Endodermal cell (in vitro differentiated cells): ENCODE data around the gene ZFYVE28. TPM values are rescaled to one million over a fixed set of nuclear protein-coding genes. Genes with fewer than 3 reads are reported as not detected.

Experiments
- DNase-seq: peaks from one replicate; pipeline ENCODE4 v3.0.0-alpha.2; 2017
- H3K27ac ChIP-seq: 2 replicates; pipeline ENCODE4 v1.5.1; 2013; ENCODE audit warnings: mild to moderate bottlenecking, low read depth, low read length, moderate library complexity
- H3K27me3 ChIP-seq: 2 replicates; pipeline ENCODE4 v1.6.1; 2013; ENCODE audit warnings: mild to moderate bottlenecking, low read length, moderate library complexity; ENCODE audit not compliant: insufficient read depth, control insufficient read depth, poor library complexity, severe bottlenecking
- H3K36me3 ChIP-seq: 2 replicates; pipeline ENCODE4 v1.7.0; 2013; ENCODE audit warnings: mild to moderate bottlenecking, low read length, moderate library complexity; ENCODE audit not compliant: control insufficient read depth, insufficient read depth
- H3K4me1 ChIP-seq: one replicate; pipeline ENCODE4 v1.7.0; 2013; ENCODE audit warnings: low read length; ENCODE audit not compliant: control insufficient read depth, insufficient read depth
- H3K4me3 ChIP-seq: 2 replicates; pipeline ENCODE4 v1.5.1; 2013; ENCODE audit warnings: mild to moderate bottlenecking, low read length, moderate library complexity
- H3K9ac ChIP-seq: 2 replicates; pipeline ENCODE4 v1.6.1; 2013; ENCODE audit warnings: mild to moderate bottlenecking, low read length, moderate library complexity; ENCODE audit not compliant: poor library complexity, severe bottlenecking; ENCODE audit errors: extremely low read depth
- H3K9me3 ChIP-seq: 2 replicates; pipeline ENCODE4 v1.6.1; 2013; ENCODE audit warnings: mild to moderate bottlenecking, low read length, moderate library complexity; ENCODE audit not compliant: control insufficient read depth
- H3K27ac Mint-ChIP-seq: 2 replicates; pipeline ENCODE4 v1.8.0; 2020; ENCODE audit warnings: mixed read lengths
- H3K27me3 Mint-ChIP-seq: 2 replicates; pipeline ENCODE4 v1.8.0; 2021; ENCODE audit warnings: mild to moderate bottlenecking, mixed read lengths; ENCODE audit not compliant: insufficient read depth
- H3K36me3 Mint-ChIP-seq: 2 replicates; pipeline ENCODE4 v1.8.0; 2020; ENCODE audit warnings: low read depth, mixed read lengths
- H3K4me1 Mint-ChIP-seq: 2 replicates; pipeline ENCODE4 v1.8.0; 2020; ENCODE audit warnings: mixed read lengths
- H3K4me3 Mint-ChIP-seq: 2 replicates; pipeline ENCODE4 v1.8.0; 2020; ENCODE audit warnings: mild to moderate bottlenecking, moderate library complexity, mixed read lengths
- H3K9me3 Mint-ChIP-seq: 2 replicates; pipeline ENCODE4 v1.8.0; 2020; ENCODE audit warnings: mild to moderate bottlenecking, mixed read lengths
- WGBS, 2 experiments: methylation state at CpG; one replicate each; pipeline versions ENCODE4 v1.1.5 to v1.1.7; 2013; ENCODE audit warnings: missing lambda C conversion rate in 2 of 2, mixed read lengths in 1 of 2; ENCODE audit not compliant: insufficient coverage in 1 of 2, insufficient read length in 1 of 2; 5-methylcytosine and 5-hydroxymethylcytosine counted together
- total RNA-seq, 2 donors: library from RNA; stranded (reverse); fragmentation: NEBNext Ultra II Directional in 1 of 2; extraction: Animal tissue kit (Norgen Biotek cat#: 25700) in 1 of 2; gene quantifications; 2 replicates in 1 of 2; 3 replicates in 1 of 2; pipeline ENCODE4 v1.2.1, GENCODE V29; 2021
- TF ChIP-seq, protein P1 (sequence below): fragments of 200-600 bp; sonication (generic); conservative IDR thresholded peaks from 2 replicates; pipeline ENCODE4 v1.5.0; 2021; ENCODE audit warnings: antibody characterized with exemption, mild to moderate bottlenecking

The ZFYVE28 gene
- total RNA-seq, 2 donors from 2014 or later = 0.73 to 1.6 TPM

DNA sequence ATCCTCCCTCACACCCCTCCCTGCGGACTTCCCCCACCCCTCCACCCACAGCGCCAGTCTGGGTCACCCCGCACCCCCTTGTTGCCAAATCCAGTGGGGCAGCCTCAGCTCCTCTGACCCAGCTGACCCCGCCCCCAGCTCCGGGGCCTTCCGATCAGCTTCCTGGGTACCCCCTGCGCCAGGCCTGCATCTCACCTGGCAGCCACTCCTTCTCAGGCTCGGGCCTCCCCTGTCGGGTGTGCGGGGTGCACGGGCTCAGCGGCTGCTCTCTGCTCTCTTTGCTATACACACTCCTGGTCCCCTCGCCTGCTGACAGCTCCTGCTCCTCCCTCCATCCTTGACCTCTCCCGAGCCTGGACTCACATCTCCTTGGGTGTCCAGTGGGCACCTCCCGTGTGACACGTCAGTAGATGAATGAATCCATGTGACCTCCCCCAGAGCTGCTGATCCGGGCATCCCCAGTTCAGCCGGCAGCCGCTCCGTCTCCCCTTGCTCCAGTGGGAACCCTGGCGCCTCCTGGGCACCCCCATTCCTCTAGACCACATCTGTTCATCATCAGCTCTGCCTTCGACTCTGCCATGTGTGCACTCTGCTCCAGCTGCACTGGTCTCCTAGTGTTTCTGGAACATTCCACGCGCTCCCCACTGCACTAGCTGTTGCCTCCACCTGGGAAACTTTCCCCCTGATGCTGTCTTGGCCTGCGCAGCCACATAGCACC lies 10.2 kb upstream of the ZFYVE28 start:
- no peak overlapping the region for H3K27ac ChIP-seq
- H3K4me3 Mint-ChIP-seq = no peak overlapping the region
- no peaks in the 10 kb centered on the region for H3K4me1 Mint-ChIP-seq
- no peak overlapping the region for H3K9ac ChIP-seq
- H3K27me3 ChIP-seq = no peaks in the 10 kb centered on the region
- WGBS, 2 experiments = 91 to 92% methylated on average over 20 to 25 of the region's 25 CpGs
- no peaks in the 10 kb centered on the region for H3K36me3 Mint-ChIP-seq
- DNase-seq = no peak
- no peak overlapping the region for H3K4me3 ChIP-seq
- H3K27me3 Mint-ChIP-seq = peaks cover 3% of the 10 kb centered on the region
- no peaks in the 10 kb centered on the region for H3K9me3 ChIP-seq
- no peaks in the 10 kb centered on the region for H3K9me3 Mint-ChIP-seq
- TF ChIP-seq, protein P1, sequence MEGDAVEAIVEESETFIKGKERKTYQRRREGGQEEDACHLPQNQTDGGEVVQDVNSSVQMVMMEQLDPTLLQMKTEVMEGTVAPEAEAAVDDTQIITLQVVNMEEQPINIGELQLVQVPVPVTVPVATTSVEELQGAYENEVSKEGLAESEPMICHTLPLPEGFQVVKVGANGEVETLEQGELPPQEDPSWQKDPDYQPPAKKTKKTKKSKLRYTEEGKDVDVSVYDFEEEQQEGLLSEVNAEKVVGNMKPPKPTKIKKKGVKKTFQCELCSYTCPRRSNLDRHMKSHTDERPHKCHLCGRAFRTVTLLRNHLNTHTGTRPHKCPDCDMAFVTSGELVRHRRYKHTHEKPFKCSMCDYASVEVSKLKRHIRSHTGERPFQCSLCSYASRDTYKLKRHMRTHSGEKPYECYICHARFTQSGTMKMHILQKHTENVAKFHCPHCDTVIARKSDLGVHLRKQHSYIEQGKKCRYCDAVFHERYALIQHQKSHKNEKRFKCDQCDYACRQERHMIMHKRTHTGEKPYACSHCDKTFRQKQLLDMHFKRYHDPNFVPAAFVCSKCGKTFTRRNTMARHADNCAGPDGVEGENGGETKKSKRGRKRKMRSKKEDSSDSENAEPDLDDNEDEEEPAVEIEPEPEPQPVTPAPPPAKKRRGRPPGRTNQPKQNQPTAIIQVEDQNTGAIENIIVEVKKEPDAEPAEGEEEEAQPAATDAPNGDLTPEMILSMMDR = no peak
- H3K4me1 ChIP-seq = no peaks in the 10 kb centered on the region
- no peaks in the 10 kb centered on the region for H3K36me3 ChIP-seq
- H3K27ac Mint-ChIP-seq = no peak overlapping the region

DNA sequence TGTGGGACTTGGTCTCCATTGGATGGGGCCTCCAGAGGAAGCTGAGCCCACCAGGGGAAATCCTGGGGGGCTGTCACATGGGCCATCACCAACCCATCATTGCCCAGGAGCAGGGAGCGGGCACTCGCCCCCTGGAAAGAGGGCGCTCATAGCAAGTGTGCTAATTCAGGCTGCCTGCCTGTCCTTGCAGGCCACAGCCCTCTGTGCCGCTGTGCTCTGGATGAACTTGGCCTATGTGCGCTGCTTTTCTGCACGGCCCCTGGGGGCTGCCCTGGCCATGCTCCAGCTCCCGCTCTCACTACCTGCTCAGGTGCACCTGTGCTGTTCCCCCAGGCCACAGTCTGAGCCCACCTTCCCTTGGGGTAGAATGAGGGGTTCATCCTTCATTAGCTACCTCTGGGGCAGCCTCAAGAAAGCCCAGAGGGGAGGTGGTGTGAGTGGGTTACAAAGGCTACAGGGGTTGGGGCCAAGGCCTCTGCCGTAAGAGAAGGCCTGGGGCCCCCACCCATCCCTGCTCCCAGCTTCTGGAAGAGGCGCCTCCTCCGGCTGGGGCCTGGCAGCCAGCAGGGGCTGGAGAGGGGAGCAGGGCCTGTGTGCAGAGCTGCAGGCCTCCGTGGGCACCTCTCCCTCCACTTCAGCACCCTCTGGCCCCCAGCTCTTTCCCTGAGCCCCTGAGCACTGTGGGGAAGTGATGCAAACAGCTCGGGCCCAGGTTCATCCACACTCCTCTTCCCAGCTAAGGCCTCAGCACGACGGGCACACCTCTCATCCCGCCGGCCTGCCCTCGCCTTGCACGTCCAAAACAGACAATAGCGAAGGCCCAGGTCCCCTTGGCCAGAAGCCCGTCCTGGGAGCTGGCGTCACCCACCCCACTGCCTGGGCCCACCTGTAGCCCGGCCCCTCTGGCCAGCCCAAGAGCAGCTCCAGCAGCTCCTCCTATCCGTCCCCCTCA lies 9.2 kb upstream of the ZFYVE28 start:
- no peak overlapping the region for H3K27ac Mint-ChIP-seq
- no peak overlapping the region for H3K4me3 Mint-ChIP-seq
- Histone ChIP-seq H3K27me3 (peaks cover under 1% of the 10 kb centered on the region), H3K9me3 (no peaks in the 10 kb centered on the region), H3K9ac (no peak overlapping the region), H3K4me1 (no peaks in the 10 kb centered on the region), H3K36me3 (no peaks in the 10 kb centered on the region), H3K4me3 (no peak overlapping the region), H3K27ac (no peak overlapping the region)
- peak; percentile 43 for DNase-seq
- peaks cover 6% of the 10 kb centered on the region for H3K27me3 Mint-ChIP-seq
- no peaks in the 10 kb centered on the region for H3K36me3 Mint-ChIP-seq
- H3K9me3 Mint-ChIP-seq = no peaks in the 10 kb centered on the region
- WGBS, 2 experiments = 92 to 93% methylated on average over 13 to 23 of the region's 23 CpGs
- H3K4me1 Mint-ChIP-seq = no peaks in the 10 kb centered on the region
- TF ChIP-seq, protein P1 = no peak

DNA sequence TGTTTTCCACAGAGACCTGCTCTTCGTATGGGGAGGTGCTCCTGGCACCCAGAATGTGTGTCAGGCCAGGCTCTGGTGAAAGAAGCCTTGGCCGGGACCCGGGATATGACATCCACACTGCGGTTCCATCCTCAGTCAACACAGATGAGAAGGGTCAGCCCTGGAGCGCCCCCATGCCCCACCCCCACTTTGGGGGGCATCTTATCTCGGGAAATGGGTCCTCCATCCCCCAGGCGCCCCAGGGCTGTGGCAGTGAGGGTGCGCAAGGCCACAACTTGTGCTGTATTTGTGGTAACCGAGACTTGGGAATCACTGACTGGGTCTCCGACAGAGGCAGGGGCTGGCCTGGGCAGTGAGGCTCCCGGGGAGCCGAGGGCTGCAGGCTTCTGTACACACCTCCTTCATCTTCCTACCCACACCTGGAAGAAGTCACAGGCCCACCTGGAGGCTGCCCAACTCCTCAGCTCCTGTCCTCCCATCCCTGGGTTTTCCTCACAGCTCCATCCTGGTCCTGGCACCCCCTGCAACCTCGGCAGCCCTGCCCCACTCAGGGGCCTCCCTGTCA lies 8.3 kb upstream of the ZFYVE28 start:
- TF ChIP-seq, protein P1 = no peak
- H3K27ac ChIP-seq = no peak overlapping the region
- H3K36me3 ChIP-seq = no peaks in the 10 kb centered on the region
- H3K9me3 ChIP-seq = no peaks in the 10 kb centered on the region
- H3K27me3 ChIP-seq = peaks cover 9% of the 10 kb centered on the region
- Mint-ChIP-seq H3K36me3 (no peaks in the 10 kb centered on the region), H3K27ac (no peak overlapping the region), H3K4me3 (no peak overlapping the region), H3K27me3 (peaks cover 13% of the 10 kb centered on the region), H3K9me3 (no peaks in the 10 kb centered on the region), H3K4me1 (no peaks in the 10 kb centered on the region)
- no peak for DNase-seq
- no peak overlapping the region for H3K4me3 ChIP-seq
- WGBS, 2 experiments = 80 to 89% methylated on average over 6 to 13 of the region's 13 CpGs
- no peaks in the 10 kb centered on the region for H3K4me1 ChIP-seq
- H3K9ac ChIP-seq = no peak overlapping the region
